T-helper 1 cell treated with Interleukin-12 subunit alpha and Interleukin-12 subunit beta and Interleukin-4 antibody, amounts not matched to agents 30 ng/mL and 1 ng/mL, for 36 hours (primary cell): ENCODE data around the gene TOR4A. TPM values are rescaled to one million over a fixed set of nuclear protein-coding genes. Genes with fewer than 3 reads are reported as not detected.

Source experiments
- intact Hi-C: fragments of 100-400 bp; cut with micrococcal nuclease; formaldehyde crosslinking; loops from one replicate; pipeline ENCODE4 v1.15.1; 2024
- total RNA-seq: library from RNA; stranded (reverse); gene quantifications from 2 replicates; pipeline ENCODE4 v1.2.3, GENCODE V29; 2022

Gene TOR4A
- total RNA-seq, 1 donor from 2014 or later = 16.8 TPM

GRCh38 chr9:137293482-137294090 is 16.1 kb downstream of the TOR4A start:
- intact Hi-C loops = loop anchor here (1.0 to 10.0 kb wide), 3 partner anchors 9 to 241 kb away; partner anchors contain the start of gene NRARP

- intact Hi-C loops = loop anchor here (1.0 to 10.0 kb wide), 3 partner anchors 8 to 241 kb away; partner anchors contain the start of gene NRARP
Observed at GRCh38 chr9:137294091-137294680, 16.7 kb downstream of the TOR4A start.

- intact Hi-C loops = loop anchor here (1.0 to 10.0 kb wide), 4 partner anchors 8 to 240 kb away; partner anchors contain the start of gene NRARP
Observed at GRCh38 chr9:137294681-137295237, 17.2 kb downstream of the TOR4A start.

- intact Hi-C loops = loop anchor here (1.0 to 10.0 kb wide), 2 partner anchors 112 to 239 kb away; no protein-coding TSS in a partner anchor
Observed at GRCh38 chr9:137295238-137295811, 17.8 kb downstream of the TOR4A start.

DNA sequence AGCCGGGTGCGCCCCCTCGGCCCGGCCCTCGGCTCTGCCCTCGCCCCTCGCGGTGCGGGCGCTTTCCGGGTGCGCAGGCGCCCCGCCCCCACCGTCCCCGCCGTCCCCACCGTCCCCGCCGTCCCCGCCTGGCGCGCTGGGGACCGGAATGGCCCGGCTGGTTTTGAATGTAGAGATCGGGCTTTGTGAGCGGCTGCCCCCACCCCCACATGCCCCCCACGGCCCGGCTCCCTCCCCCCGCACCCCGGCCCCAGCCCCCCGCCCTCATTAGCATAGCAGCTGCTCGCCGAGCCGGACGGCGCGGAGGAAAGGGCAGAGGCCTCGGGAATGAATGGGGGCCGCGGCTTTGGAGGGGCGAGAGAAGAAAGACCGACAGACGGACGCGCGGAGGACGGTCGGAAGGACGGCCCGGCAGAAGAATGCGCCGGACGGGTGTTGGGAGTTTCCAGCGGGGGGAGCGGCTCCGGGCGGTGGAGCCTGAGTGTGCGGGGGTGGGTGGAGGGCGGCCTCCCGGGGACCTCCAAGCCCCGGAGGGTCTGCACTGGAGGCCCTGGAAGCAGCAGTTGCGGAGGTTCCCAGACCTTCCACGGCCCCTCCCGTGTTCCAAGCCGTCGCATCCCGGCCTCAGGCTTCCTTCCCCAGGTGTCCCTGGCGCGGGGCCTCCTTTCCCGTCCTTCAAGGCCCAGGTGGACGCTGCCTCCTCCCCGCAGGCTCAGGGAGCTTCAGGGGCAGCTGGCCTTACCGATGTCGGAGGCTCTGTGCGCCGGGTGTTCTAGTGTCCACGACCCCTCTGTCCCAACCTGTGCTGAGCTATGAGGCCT is 18.5 kb downstream of the TOR4A start:
- intact Hi-C loops = loop anchor here (1.0 to 10.0 kb wide), 2 partner anchors 111 to 239 kb away; no protein-coding TSS in a partner anchor

DNA sequence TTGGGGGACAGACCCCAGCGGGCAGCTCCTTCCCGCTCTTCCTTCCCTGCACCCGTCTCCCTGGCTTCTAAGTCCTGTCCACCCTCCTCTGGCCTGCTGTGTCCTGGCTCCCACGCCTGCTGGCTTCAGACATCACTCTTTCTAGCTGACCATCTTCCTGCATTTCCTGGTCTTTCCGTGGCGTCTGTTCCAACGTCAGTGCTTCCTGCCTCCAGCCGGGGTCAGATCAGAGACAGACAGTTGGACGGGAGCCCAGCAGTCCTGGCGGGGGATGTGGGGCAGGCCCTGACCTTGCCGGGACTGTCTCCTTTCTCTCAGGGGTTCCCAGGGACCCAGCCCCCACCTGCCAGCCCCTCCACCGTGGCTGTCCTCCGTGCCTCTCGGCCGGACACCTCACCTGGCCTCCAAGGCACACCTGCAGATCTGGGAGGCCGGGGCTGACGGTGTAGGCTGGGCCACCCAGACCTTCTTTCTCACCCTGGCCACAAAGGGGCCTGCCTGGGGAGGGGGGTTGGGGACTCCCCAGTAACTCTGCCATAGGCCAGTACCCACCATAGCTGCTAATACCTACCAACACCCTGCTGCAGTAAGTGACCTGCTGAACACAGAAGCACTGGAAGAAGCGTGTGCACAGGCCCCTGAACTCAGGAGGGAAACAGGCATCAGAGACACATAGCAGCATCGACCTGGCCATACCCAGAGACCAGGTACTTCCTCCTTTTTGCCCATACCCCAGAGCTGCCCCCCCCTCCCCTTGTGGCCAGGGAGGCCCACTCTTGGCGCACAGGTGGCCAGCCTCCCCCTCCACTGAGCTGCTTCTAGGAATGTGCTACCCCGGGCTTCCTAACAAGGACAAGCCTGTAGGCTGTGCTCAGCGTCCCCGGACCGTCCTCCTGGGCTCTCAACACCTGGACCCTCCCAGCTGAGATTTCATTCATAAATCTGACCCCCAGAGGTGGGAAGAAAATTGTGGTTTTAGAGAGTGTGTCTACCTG is 19.4 kb downstream of the TOR4A start:
- intact Hi-C loops = loop anchor here (10.0 kb wide), 1 partner anchor 238 kb away; no protein-coding TSS in a partner anchor

- intact Hi-C loops = loop anchor here (10.0 kb wide), 1 partner anchor 237 kb away; no protein-coding TSS in a partner anchor
Observed at GRCh38 chr9:137297966-137298365, 20.4 kb downstream of the TOR4A start.

- intact Hi-C loops = loop anchor here (10.0 kb wide), 1 partner anchor 236 kb away; no protein-coding TSS in a partner anchor
Observed at GRCh38 chr9:137298401-137299202, 21.1 kb downstream of the TOR4A start.

- intact Hi-C loops = loop anchor here (10.0 kb wide), 1 partner anchor 236 kb away; no protein-coding TSS in a partner anchor
Observed at GRCh38 chr9:137299203-137299565, 21.7 kb downstream of the TOR4A start.

- intact Hi-C loops = loop anchor here (5.0 to 10.0 kb wide), 2 partner anchors 235 to 307 kb away; partner anchors contain the start of gene ARRDC1
Observed at GRCh38 chr9:137299938-137300337, 22.4 kb downstream of the TOR4A start.

GRCh38 chr9:137300567-137301080 is 23.1 kb downstream of the TOR4A start:
- intact Hi-C loops = loop anchor here (5.0 kb wide), 1 partner anchor 307 kb away; the partner anchor contains the start of gene ARRDC1

- intact Hi-C loops = loop anchor here (5.0 kb wide), 1 partner anchor 306 kb away; the partner anchor contains the start of gene ARRDC1
Observed at GRCh38 chr9:137301081-137301947, 23.8 kb downstream of the TOR4A start.

GRCh38 chr9:137302118-137302448 is 24.6 kb downstream of the TOR4A start, which contains the start of gene NRARP:
NRARP (minus strand) TSS chr9:137302271; CDS start chr9:137301928, 343 bp downstream.
- intact Hi-C loops = loop anchor here (1.0 to 5.0 kb wide), 4 partner anchors 8 to 305 kb away; partner anchors contain the start of genes ARRDC1, EXD3 and NOXA1

GRCh38 chr9:137302449-137303150 is 25.1 kb downstream of the TOR4A start:
- intact Hi-C loops = loop anchor here (1.0 to 5.0 kb wide), 4 partner anchors 8 to 305 kb away; partner anchors contain the start of genes ARRDC1, EXD3 and NOXA1

DNA sequence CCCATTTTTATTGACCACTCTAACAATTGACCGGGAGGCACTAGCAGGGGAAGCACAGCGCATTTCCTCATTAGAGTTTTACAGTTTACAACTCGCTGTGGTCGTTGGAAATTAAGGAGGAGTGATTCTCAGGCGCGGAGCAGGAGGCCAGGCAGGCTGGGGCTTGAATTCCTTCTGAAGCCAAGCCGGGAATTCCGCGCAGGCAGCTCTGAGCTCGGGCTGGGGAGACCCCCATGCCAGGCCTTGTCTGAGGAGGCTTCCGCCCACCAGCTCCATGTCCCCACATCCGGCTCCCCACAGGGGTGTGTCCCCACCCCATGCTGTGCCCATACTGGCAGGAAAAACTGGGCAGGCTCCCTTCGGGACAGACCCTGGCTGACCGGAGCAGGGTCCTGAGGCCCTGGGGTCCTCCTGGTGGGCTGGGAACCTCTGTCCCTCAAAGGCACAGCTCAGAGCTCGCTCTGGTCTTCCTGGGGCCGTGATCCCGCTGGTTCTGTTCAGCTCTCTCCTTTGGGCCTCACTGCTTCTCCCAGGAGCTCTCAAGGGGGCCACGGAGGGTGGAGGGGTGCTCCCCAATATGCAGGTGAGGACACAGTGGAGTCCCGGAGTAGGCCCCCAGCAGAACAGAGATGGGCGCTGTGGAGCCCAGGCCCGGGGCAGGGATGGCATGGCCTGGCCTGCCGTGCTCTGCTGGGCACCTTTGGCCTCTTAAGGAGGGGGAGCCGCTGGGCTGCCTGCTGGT is 25.8 kb downstream of the TOR4A start:
- intact Hi-C loops = loop anchor here (2.0 to 5.0 kb wide), 2 partner anchors 23 to 304 kb away; partner anchors contain the start of gene ARRDC1
